Measurements from ENCODE around the gene WDHD1.
"Not testable (repeated sequence)": the region's sequence is repeated elsewhere in the genome, so short reads cannot be mapped to it uniquely, and the experiment has no call there.

WDHD1 gene

DNA sequence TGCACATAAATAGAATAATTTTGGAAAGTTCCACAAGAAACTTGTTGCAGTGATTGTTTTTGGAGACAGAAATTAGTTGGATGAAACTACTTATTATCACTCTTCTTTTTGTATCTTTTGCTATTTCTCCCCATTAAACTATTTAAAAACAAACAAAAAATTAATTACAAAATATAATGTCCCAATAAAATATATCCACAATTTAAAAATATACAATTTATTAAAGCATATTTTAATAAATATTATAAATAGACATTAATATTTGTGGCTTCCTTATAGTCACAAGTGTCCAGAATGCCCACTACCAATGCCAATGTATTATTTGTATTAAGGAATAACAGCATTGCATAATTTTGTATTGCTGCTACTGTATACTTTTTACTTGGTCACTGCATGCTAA is 71.8 kb downstream of the WDHD1 start:
- TF ChIP-seq, protein P1, sequence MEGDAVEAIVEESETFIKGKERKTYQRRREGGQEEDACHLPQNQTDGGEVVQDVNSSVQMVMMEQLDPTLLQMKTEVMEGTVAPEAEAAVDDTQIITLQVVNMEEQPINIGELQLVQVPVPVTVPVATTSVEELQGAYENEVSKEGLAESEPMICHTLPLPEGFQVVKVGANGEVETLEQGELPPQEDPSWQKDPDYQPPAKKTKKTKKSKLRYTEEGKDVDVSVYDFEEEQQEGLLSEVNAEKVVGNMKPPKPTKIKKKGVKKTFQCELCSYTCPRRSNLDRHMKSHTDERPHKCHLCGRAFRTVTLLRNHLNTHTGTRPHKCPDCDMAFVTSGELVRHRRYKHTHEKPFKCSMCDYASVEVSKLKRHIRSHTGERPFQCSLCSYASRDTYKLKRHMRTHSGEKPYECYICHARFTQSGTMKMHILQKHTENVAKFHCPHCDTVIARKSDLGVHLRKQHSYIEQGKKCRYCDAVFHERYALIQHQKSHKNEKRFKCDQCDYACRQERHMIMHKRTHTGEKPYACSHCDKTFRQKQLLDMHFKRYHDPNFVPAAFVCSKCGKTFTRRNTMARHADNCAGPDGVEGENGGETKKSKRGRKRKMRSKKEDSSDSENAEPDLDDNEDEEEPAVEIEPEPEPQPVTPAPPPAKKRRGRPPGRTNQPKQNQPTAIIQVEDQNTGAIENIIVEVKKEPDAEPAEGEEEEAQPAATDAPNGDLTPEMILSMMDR (conservative IDR thresholded peaks at IDR 0.05; ENCODE audit: low read length): no peak
- DNase-seq (ENCODE audit: low read depth): no peak
- H3K4me3 ChIP-seq (ENCODE audit: low read length): no peak overlapping the region

DNA sequence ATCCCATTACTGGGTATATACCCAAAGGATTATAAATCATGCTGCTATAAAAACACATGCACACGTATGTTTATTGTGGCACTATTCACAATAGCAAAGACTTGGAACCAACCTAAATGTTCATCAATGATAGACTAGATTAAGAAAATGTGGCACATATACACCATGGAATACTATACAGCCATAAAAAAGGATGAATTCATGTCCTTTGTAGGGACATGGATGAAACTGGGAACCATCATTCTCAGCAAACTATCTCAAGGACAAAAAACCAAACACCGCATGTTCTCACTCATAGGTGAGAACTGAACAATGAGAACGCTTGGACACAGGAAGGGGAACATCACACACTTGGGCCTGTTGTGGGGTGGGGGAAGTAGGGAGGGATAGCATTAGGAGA is 73.3 kb downstream of the WDHD1 start:
- DNase-seq (ENCODE audit: low read depth); H3K4me3 ChIP-seq (ENCODE audit: low read length): not testable (repeated sequence)

DNA sequence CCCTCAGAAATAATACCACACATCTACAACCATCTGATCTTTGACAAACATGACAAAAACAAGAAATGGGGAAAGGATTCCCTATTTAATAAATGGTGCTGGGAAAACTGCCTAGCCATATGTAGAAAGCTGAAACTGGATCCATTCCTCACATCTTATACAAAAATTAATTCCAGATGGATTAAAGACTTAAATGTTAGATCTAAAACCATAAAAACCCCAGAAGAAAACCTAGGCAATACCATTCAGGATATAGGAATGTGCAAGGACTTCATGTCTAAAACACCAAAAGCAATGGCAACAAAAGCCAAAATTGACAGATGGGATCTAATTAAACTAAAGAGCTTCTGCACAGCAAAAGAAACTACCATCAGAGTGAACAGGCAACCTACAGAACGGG is 74.1 kb downstream of the WDHD1 start:
- peak; percentile 22 for DNase-seq (ENCODE audit: low read depth)
- not testable (repeated sequence) for H3K4me3 ChIP-seq (ENCODE audit: low read length)

DNA sequence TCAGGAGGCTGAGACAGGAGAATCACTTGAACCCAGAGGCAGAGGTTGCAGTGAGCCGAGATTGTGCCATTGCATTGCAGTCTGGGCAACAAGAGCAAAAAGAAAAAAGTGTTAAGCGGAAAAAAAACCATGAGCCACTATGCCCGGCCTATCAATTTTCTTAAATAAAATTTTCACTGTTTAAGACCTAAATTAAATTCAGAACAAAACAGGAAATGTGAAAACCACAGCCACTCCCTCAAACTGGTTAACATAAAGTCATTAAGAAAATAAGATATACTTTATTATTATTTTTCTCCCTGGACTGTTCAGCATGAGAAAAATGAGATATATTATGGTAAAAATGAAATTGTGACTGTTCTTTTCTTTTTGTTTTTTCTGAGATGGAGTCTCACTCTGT is 79.7 kb downstream of the WDHD1 start:
- H3K4me3 ChIP-seq (ENCODE audit: low read length): no peak overlapping the region
- DNase-seq (ENCODE audit: low read depth): no peak
- TF ChIP-seq, protein P1 (conservative IDR thresholded peaks at IDR 0.05; ENCODE audit: low read length): no peak

DNA sequence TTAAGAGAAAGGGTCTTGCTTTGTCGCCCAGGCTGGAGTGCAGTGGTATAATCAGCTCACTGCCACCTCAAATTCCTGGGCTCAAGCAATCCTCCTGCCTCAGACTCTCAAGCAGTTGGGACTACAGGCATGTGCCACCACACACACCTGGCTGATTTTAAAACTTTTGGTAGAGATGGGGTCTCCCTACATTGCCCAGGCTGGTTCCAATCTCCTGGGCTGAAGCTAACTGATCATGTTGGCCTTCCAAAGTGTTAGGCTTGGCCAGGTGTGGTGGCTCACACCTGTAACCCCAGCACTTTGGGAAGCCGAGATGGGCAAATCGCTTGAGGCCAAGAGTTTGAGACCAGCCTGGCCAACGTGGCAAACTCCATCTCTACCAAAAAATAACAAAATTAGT is 80.4 kb downstream of the WDHD1 start:
- TF ChIP-seq, protein P1 (conservative IDR thresholded peaks at IDR 0.05; ENCODE audit: low read length): no peak
- no peak for DNase-seq (ENCODE audit: low read depth)
- no peak overlapping the region for H3K4me3 ChIP-seq (ENCODE audit: low read length)

DNA sequence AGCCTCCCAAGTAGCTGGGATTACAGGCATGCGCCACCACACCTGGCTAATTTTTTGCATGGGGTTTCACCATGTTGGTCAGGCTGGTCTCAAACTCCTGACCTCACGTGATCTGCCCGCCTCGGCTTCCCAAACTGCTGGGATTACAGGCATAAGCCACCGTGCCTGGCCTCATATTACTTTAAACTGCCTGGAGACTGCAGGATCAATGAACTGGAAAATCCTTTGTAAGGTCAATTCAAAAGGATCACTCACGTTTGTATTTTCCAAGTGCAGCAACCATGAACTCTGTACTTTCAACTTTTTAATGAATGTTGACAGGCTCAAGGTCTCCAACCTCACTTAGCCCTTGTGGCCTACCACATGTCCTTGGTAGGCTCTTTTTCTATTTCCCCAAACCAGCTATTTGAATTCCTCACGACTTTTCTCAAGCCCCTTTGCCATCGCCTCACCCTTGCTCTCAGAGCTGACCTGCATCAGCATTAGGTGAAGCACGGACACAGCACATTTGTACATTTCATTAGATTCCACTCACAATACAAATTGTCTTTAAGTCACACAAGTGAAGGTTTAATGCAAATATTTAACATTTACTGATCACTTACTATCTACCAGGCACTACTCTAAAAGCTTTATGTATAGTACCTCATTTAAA is 82.0 kb downstream of the WDHD1 start:
- TF ChIP-seq, protein P1 (conservative IDR thresholded peaks at IDR 0.05; ENCODE audit: low read length): no peak
- H3K4me3 ChIP-seq (ENCODE audit: low read length): no peak overlapping the region
- no peak for DNase-seq (ENCODE audit: low read depth)

DNA sequence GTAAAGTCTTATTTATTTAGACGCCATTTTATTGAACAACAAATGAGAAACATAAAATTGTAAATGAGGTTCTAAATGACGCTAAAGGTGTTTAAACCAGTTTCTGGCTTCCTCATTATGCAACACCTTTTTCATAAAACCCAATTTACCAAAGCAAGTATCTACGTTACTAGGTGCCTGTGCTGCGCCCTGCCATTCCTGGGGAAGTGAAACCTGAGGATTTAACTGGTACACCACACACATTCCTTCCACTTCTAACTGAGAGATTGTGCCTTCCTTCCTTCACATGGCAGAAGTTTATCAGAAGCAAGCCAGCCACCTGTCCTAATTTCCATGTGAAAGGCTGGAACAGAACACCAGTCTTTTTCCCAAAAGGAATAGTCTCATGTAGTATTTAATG is 84.0 kb downstream of the WDHD1 start:
- DNase-seq (ENCODE audit: low read depth): no peak
- no peak overlapping the region for H3K4me3 ChIP-seq (ENCODE audit: low read length)
- TF ChIP-seq, protein P1 (conservative IDR thresholded peaks at IDR 0.05; ENCODE audit: low read length): no peak

DNA sequence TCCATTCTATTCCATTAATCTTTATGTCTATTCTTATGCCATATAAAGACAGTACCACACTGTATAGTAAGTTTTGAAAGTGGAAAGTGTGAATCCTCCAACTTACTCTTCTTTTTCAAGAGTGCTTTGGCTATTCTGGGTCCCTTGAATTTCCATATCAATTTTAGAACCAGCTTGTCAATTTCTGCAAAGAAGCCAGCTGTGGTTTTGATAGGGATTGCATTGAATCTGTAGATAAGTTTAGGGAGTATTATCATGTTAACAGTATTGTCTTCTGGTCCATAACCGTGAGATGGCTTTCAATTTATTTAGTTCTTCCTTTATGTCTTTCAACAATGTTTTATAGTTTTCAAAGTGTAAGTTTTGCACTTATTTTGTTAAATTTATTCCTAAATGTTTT is 90.1 kb downstream of the WDHD1 start:
- H3K4me3 ChIP-seq (ENCODE audit: low read length): no peak overlapping the region
- no peak for DNase-seq (ENCODE audit: low read depth)
- TF ChIP-seq, protein P1 (conservative IDR thresholded peaks at IDR 0.05; ENCODE audit: low read length): no peak

Measured in AG10803 (cell line).